ENCODE results near the gene IFIT2.
"Not testable (repeated sequence)": the region's sequence is repeated elsewhere in the genome, so short reads cannot be mapped to it uniquely, and the experiment has no call there.

- TF ChIP-seq CTCF (conservative IDR thresholded peaks at IDR 0.05; ENCODE audit: low read depth, low read length); EZH2 (IDR thresholded peaks at IDR 0.05; ENCODE audit: borderline replicate concordance, low read depth, low read length, poor library complexity, severe bottlenecking): not testable (repeated sequence)
Observed at GRCh38 chr10:89331487-89332122, 29.8 kb downstream of the IFIT2 start.

Measured in A673 (cell line).